Erythroblast (primary cell): ENCODE results near the gene BRD7.

Source experiments
- GATA1 ChIP-seq: IDR thresholded peaks from 2 replicates; pipeline ENCODE4 v1.6.1; 2011; ENCODE audit warnings: low read depth, mild to moderate bottlenecking, control low read depth, low read length, moderate library complexity
- POLR2A ChIP-seq: IDR thresholded peaks from 2 replicates; pipeline ENCODE4 v1.6.1; 2011; ENCODE audit warnings: mild to moderate bottlenecking, low read length

GRCh38 chr16:50275428-50276325, 93.1 kb downstream of the BRD7 start:
- TF ChIP-seq POLR2A = no peak
- no peak for TF ChIP-seq GATA1
